B cell (primary cell): ENCODE results near the gene TRMT2B. TPM values are rescaled to one million over a fixed set of nuclear protein-coding genes. Genes with fewer than 3 reads are reported as not detected.

Experiments
- ATAC-seq: fragments of 200-7000 bp; cut with Tn5 transposase; one replicate; pipeline ENCODE4 v1.10.0; 2021; ENCODE audit warnings: low read depth, mild to moderate bottlenecking, moderate number of reproducible peaks, moderate library complexity
- CTCF ChIA-PET: fragments of 350-600 bp; sonication (Branson Sonifier 250); formaldehyde crosslinking; loops from one replicate; lab custom pipeline; 2021; ENCODE audit warnings: antibody characterized with exemption, inconsistent platforms; lab: Charles Lee
- POLR2A ChIA-PET: fragments of 350-600 bp; sonication (Branson Sonifier 250); formaldehyde crosslinking; loops from one replicate; lab custom pipeline; 2021; ENCODE audit warnings: antibody characterized with exemption; lab: Charles Lee
- DNase-seq: peaks from one replicate; pipeline ENCODE4 v3.0.0; 2013
- H2AFZ ChIP-seq: 2 replicates; pipeline ENCODE4 v1.6.1; 2012; ENCODE audit warnings: mild to moderate bottlenecking, low read depth, low read length; ENCODE audit not compliant: insufficient read depth, poor library complexity, severe bottlenecking
- H3K27ac ChIP-seq, 2 donors: 1 replicate in 1 of 2; 2 replicates in 1 of 2; pipeline ENCODE4 v1.5.1; 2012 to 2013; ENCODE audit warnings: low read length in 2 of 2, mild to moderate bottlenecking in 2 of 2, moderate library complexity in 1 of 2
- H3K27me3 ChIP-seq, 4 experiments: fragments of 200-600 bp in 1 of 4; sonication (generic) in 1 of 4; replicated peaks in 1 of 4; 1 replicate in 2 of 4; 2 replicates in 2 of 4; pipeline versions ENCODE4 v1.6.1 to v1.7.0; 2013 to 2016; ENCODE audit warnings: low read length in 3 of 4, mild to moderate bottlenecking in 2 of 4, mixed read lengths in 1 of 4, moderate library complexity in 1 of 4; ENCODE audit not compliant: insufficient read depth in 4 of 4, control insufficient read depth in 3 of 4; ENCODE audit errors: control extremely low read depth in 1 of 4
- H3K36me3 ChIP-seq, 2 experiments: replicated peaks in 1 of 2; 1 replicate in 1 of 2; 2 replicates in 1 of 2; pipeline versions ENCODE4 v1.6.1 to v1.7.1; 2013; ENCODE audit warnings: low read length in 1 of 2; ENCODE audit not compliant: insufficient read depth in 2 of 2, control insufficient read depth in 1 of 2; ENCODE audit errors: control extremely low read depth in 1 of 2, extremely low read depth in 1 of 2
- H3K4me1 ChIP-seq, 2 donors: fragments of 200-600 bp in 1 of 2; sonication (generic) in 1 of 2; 1 replicate in 1 of 2; 2 replicates in 1 of 2; pipeline versions ENCODE4 v1.5.1 to v1.6.1; 2013 to 2017; ENCODE audit warnings: low read length in 2 of 2; ENCODE audit not compliant: control insufficient read depth in 2 of 2, insufficient read depth in 2 of 2
- H3K4me2 ChIP-seq: replicated peaks from 2 replicates; pipeline ENCODE3; 2012; ENCODE audit warnings: mild to moderate bottlenecking, low read depth, low read length; ENCODE audit not compliant: poor library complexity, severe bottlenecking
- H3K4me3 ChIP-seq, 5 experiments: fragments of 200-600 bp in 1 of 5; sonication (generic) in 1 of 5; 1 replicate in 3 of 5; 2 replicates in 2 of 5; pipeline versions ENCODE4 v1.5.1 to v1.7.0; 2011 to 2016; ENCODE audit warnings: low read length in 4 of 5, mild to moderate bottlenecking in 4 of 5, low read depth in 2 of 5, control low read depth in 1 of 5, moderate library complexity in 1 of 5; ENCODE audit not compliant: insufficient read depth in 1 of 5; ENCODE audit errors: control extremely low read depth in 1 of 5, extremely low read depth in 1 of 5
- H3K79me2 ChIP-seq: fragments of 200-600 bp; sonication (generic); one replicate; pipeline ENCODE4 v1.6.0; 2016; ENCODE audit warnings: low read length; ENCODE audit not compliant: control insufficient read depth, insufficient read depth
- H3K9ac ChIP-seq: fragments of 200-600 bp; sonication (generic); 2 replicates; pipeline ENCODE4 v1.6.1; 2017; ENCODE audit warnings: mild to moderate bottlenecking, low read length, moderate library complexity
- H3K9me3 ChIP-seq, 3 donors: one replicate each; pipeline versions ENCODE4 v1.6.1 to v1.7.1; 2013; ENCODE audit warnings: low read length in 2 of 3; ENCODE audit not compliant: control insufficient read depth in 2 of 3, insufficient read depth in 1 of 3; ENCODE audit errors: control extremely low read depth in 1 of 3
- H4K20me1 ChIP-seq: 2 replicates; pipeline ENCODE4 v1.6.0; 2012; ENCODE audit warnings: mild to moderate bottlenecking, low read length; ENCODE audit not compliant: insufficient read depth, control insufficient read depth, poor library complexity, severe bottlenecking
- H3K27ac Mint-ChIP-seq: one replicate; pipeline ENCODE4 v1.8.0; 2021; ENCODE audit warnings: mixed read lengths
- H3K27me3 Mint-ChIP-seq: one replicate; pipeline ENCODE4 v1.8.0; 2021; ENCODE audit warnings: mixed read lengths
- H3K4me1 Mint-ChIP-seq: one replicate; pipeline ENCODE4 v1.8.0; 2021; ENCODE audit warnings: mixed read lengths
- H3K4me3 Mint-ChIP-seq: one replicate; pipeline ENCODE4 v1.8.0; 2021; ENCODE audit warnings: mixed read lengths
- H3K9me3 Mint-ChIP-seq: one replicate; pipeline ENCODE4 v1.8.0; 2022; ENCODE audit warnings: mixed read lengths; ENCODE audit not compliant: insufficient read depth
- EZH2 ChIP-seq: IDR thresholded peaks from 2 replicates; pipeline ENCODE4 v1.6.1; 2012; ENCODE audit warnings: borderline replicate concordance, low read depth, mild to moderate bottlenecking, moderate library complexity, low read length; ENCODE audit not compliant: insufficient read depth, poor library complexity, severe bottlenecking
- WGBS: methylation state at CpG from one replicate; pipeline ENCODE4 v1.1.5; 2013; ENCODE audit warnings: missing lambda C conversion rate; ENCODE audit not compliant: insufficient coverage; 5-methylcytosine and 5-hydroxymethylcytosine counted together
- intact Hi-C: fragments of 100-400 bp; cut with micrococcal nuclease; formaldehyde crosslinking; loops from one replicate; pipeline ENCODE4 v1.10.0; 2022
- polyA plus RNA-seq: library from polyadenylated mRNA; depleted of rRNA; stranded (reverse); fragments of >200 nt; gene quantifications from 2 replicates; pipeline ENCODE4 v1.2.3, GENCODE V29; 2012
- total RNA-seq, 2 donors: library from RNA; stranded (reverse); fragments of 120-200 nt in 1 of 2; gene quantifications; 1 replicate in 1 of 2; 2 replicates in 1 of 2; pipeline versions ENCODE4 v1.2.3 to v1.2.4, GENCODE V29; 2013 to 2022
- TF ChIP-seq, protein P1 (sequence below): fragments of 200-600 bp; IDR thresholded peaks from one replicate; pipeline ENCODE4 v1.8.0; 2022; ENCODE audit warnings: antibody characterized with exemption, mild to moderate bottlenecking

The TRMT2B gene
- total and polyA plus RNA-seq, 2 donors (not counting 1 experiment from before 2014, with no cell fraction given), result 30.9 to 51.2 TPM

DNA sequence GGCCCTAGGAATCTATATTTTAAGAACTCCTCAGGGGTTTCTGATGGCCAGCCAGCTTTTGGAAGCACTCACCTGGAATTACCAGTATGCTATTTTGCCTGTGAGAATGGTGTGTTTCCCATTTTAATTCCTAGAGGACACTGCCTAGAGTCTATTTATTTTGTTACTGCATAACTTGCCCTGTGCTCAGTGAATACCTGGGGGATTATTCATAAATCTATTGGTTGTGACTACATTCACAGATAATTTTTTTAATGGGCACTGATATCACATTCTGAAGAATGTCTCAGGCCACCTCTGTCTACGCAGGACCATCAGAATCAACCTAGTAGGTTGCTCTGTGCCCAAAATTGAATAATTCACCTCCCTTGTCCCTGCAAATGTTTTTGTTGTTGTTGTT is 75.7 kb downstream of the TRMT2B start:
- no peak for TF ChIP-seq EZH2
- TF ChIP-seq, protein P1, sequence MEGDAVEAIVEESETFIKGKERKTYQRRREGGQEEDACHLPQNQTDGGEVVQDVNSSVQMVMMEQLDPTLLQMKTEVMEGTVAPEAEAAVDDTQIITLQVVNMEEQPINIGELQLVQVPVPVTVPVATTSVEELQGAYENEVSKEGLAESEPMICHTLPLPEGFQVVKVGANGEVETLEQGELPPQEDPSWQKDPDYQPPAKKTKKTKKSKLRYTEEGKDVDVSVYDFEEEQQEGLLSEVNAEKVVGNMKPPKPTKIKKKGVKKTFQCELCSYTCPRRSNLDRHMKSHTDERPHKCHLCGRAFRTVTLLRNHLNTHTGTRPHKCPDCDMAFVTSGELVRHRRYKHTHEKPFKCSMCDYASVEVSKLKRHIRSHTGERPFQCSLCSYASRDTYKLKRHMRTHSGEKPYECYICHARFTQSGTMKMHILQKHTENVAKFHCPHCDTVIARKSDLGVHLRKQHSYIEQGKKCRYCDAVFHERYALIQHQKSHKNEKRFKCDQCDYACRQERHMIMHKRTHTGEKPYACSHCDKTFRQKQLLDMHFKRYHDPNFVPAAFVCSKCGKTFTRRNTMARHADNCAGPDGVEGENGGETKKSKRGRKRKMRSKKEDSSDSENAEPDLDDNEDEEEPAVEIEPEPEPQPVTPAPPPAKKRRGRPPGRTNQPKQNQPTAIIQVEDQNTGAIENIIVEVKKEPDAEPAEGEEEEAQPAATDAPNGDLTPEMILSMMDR, result no peak
- H3K4me3 Mint-ChIP-seq, result no peak overlapping the region
- ChIA-PET POLR2A (no interaction called here), CTCF (no interaction called here)
- Histone ChIP-seq H2AFZ (no peak overlapping the region), H3K27me3 (no peaks in the 10 kb centered on the region), H3K9ac (no peak overlapping the region), H3K4me3 (no peak overlapping the region), H3K27ac (no peak overlapping the region), H3K4me2 (no peak overlapping the region), H3K9me3 (no peaks in the 10 kb centered on the region), H3K4me1 (no peaks in the 10 kb centered on the region), H4K20me1 (no peaks in the 10 kb centered on the region), H3K79me2 (no peaks in the 10 kb centered on the region), H3K36me3 (no peaks in the 10 kb centered on the region)
- no peaks in the 10 kb centered on the region for H3K4me1 Mint-ChIP-seq
- DNase-seq (no peak), ATAC-seq (no peak)
- intact Hi-C loops, result no loop called here
- no peak overlapping the region for H3K27ac Mint-ChIP-seq
- no peaks in the 10 kb centered on the region for H3K9me3 Mint-ChIP-seq
- no CpG with 5 or more reads among the region's 1 CpG for WGBS
- H3K27me3 Mint-ChIP-seq, result no peaks in the 10 kb centered on the region

GRCh38 chrX:100975212-100975611 is 76.7 kb downstream of the TRMT2B start:
- no CpG with 5 or more reads among the region's 3 CpGs for WGBS
- Mint-ChIP-seq H3K9me3 (no peaks in the 10 kb centered on the region), H3K4me3 (no peak overlapping the region), H3K27ac (no peak overlapping the region), H3K27me3 (no peaks in the 10 kb centered on the region), H3K4me1 (no peaks in the 10 kb centered on the region)
- H2AFZ ChIP-seq, result no peak overlapping the region
- no peaks in the 10 kb centered on the region for H4K20me1 ChIP-seq
- intact Hi-C loops, result no loop called here
- no peak overlapping the region for H3K9ac ChIP-seq
- no peak overlapping the region for H3K4me2 ChIP-seq
- H3K4me1 ChIP-seq, result no peaks in the 10 kb centered on the region
- ChIA-PET CTCF (no interaction called here), POLR2A (no interaction called here)
- H3K4me3 ChIP-seq, result no peak overlapping the region
- no peaks in the 10 kb centered on the region for H3K79me2 ChIP-seq
- ATAC-seq (no peak), DNase-seq (no peak)
- no peaks in the 10 kb centered on the region for H3K9me3 ChIP-seq
- H3K27ac ChIP-seq, result no peak overlapping the region
- no peaks in the 10 kb centered on the region for H3K27me3 ChIP-seq
- no peaks in the 10 kb centered on the region for H3K36me3 ChIP-seq
- TF ChIP-seq, protein P1, result no peak
- no peak for TF ChIP-seq EZH2
